HG03066 (cell line): ENCODE data around the gene NXPH2.

ENCODE experiments used
- ATAC-seq: cut with Tn5 transposase; IDR thresholded peaks from one replicate; pipeline ENCODE4 v1.9.1; 2021; ENCODE audit warnings: low read depth; ENCODE audit not compliant: unreplicated experiment

The NXPH2 gene

GRCh38 chr2:138779781-138780445 is at the start of gene NXPH2:
TSS of gene NXPH2 (minus strand) at chr2:138780390. CDS start at chr2:138780241, 149 bp downstream.
- ATAC-seq: no peak

- ATAC-seq: no peak
Measured at GRCh38 chr2:138829326-138829919, 49.2 kb upstream of the NXPH2 start.

- ATAC-seq: peak; percentile 67
Measured at GRCh38 chr2:138827426-138828054, 47.4 kb upstream of the NXPH2 start.

DNA sequence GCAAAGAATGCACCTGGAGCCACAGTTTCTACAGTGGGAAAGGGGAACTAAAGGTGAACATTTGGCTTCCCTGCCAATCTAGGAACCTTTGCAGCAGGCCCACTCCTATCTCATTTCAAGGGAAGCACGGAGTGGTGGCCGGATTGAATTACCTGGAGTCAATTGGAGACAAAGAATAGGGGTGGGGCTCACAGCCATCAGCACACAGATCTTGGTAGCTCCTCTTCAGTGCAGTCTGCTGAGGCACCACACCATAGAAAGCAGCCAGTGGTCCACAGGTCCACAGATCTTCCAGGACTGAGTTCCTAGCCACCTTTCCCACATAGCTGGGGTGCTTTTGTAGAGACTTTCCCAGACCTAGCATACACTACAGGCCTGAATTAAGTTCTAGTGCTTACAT is 43.5 kb upstream of the NXPH2 start:
- no peak for ATAC-seq

DNA sequence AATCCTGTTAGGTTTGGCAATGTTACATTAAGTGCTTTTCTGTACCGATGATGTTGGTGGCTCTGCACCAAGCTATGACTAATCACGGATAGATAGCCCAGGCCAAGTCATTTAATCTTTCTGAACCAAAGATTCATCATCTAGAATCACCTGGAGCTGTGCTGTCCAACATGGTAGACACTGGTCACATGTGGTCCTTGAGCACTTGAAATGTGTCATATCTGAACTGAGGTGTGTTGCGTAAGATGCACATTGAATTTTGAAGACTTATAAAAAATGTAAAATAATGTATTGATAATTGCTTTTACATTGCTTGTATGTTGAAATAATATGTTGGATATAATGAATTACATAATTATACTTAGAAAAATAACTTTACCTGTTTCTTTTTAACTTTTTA is 39.8 kb upstream of the NXPH2 start:
- ATAC-seq: no peak

DNA sequence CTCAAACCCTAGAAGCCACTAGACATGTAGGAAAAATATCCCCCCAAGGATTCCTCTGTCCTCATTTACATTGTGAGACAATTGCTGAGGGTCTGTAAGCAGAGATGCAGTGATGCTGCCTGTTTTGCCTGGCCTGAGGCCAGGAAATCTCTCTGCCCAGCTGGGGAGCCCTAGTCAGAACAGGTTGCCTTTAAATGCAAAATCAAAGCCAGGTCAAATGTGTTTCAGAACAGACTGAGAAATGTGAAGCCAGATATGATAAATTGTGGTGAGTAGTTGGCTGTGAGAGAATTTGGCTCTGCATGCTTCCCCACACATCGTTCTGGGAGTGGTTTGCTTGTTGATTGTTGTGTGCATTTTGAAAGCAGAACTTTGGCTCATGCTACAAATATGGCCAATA is 38.4 kb upstream of the NXPH2 start:
- no peak for ATAC-seq

- no peak for ATAC-seq
Measured at GRCh38 chr2:138814123-138814898, 34.1 kb upstream of the NXPH2 start.

GRCh38 chr2:138811431-138811830 is 31.2 kb upstream of the NXPH2 start:
- ATAC-seq: no peak

GRCh38 chr2:138794724-138795123 is 14.5 kb upstream of the NXPH2 start:
- ATAC-seq: no peak

DNA sequence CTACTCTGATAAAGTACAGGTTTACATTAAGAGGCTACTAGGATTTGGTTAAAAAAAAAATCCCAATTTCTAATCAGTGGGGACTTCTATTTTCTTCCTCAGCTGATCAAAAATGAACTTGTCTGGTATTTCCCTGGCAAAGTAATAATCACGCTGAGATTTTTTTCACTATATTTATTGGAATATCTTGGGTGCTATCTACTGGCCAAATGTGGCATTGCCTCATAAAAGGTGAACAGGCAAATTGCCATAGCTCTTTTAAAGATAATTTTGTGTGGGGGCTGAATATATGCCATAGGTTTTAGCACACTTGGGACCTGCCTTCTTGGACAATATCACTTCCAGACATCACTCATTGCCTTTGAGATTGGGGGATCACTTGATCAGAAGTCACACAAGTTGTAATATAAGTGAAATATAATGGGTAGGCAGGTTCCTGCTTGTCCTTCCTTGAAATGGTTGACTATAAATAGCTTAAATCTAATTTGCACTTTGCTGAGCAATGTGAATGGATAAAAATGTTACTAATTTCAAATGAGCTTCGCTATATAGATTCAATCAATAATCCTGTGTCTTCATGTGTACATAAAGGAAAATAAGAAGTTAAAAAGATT is 7.0 kb upstream of the NXPH2 start:
- no peak for ATAC-seq

DNA sequence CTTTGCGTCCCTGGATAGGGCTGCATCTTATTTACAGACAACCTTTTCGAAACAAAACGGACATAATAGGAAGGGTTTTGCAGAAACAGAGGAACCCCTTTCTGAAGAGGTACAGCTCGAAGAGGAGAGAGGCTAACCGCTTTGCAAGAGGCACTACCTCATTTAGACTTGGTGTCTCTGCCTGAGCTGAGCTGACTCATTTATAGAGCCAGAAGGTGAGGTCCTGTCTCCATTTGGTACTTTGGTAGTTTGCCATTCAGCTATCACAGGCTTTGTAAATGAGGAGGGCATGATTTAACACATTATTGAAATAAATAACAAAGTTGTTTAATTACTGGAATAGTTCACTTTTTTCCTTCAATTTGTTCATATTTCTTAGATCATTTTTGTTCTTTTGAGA is 2.2 kb upstream of the NXPH2 start:
- no peak for ATAC-seq

GRCh38 chr2:138780908-138781307 is 718 bp upstream of the NXPH2 start:
- no peak for ATAC-seq

DNA sequence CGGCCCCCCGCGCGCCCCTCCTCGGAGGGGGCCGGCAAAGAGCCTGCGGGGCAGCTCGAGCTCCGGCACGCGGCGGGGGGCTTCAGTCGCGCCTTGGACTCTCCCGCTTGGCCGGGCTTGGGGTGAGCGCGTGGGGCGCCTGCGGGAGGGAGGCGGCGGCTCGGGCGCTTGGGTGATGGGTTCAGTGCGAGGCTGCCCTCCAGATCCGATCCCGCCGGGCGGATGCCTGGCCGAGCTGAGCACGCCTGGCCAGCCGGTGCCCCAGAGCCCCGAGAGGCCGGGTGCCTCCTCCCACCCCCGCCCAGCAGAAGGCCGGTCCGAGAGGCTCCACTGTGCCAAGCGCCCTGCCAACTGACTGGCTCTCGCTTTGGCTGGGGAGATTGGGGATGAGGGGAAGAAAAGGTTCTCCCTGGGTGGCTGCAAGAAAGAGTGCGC is 273 bp upstream of the NXPH2 start:
- no peak for ATAC-seq

DNA sequence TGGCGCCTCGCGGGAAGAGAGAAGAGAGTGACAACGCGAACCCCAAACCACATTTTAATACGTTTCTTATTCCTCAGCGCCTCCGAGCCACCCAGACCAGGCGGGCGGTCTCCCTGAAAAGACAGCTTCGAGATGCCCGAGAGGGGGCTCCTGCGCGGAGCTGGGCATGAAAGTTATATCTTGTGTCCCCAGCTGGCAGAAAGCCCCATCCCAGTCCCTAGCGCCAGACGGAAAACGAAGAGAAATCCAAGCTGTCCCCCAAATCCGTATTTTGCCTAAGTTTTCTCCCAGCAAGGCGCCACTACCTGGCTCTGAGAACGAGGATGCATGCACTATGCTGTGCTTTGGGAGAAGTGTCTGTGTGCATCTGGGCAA is 797 bp downstream of the NXPH2 start:
- ATAC-seq: no peak

GRCh38 chr2:138777996-138778395 is 2.2 kb downstream of the NXPH2 start:
- no peak for ATAC-seq

DNA sequence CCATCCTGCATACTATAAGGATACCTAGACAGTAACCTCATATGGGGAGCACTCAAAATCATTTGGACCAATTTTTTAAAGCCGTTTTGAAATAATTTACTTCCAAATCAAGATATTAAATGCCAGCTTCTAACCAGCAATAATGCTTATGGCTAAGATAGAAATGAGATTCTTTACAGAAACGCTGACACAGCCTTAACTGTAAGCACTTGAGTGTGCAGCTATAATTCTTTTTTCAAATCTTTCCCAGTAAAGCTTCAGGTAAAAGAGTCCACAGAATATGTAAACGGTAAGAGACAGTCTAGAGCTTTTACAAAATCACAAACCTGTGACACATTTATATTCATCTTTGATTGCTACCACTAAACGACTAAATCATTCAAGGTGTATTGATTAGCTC is 4.5 kb downstream of the NXPH2 start:
- ATAC-seq: no peak

DNA sequence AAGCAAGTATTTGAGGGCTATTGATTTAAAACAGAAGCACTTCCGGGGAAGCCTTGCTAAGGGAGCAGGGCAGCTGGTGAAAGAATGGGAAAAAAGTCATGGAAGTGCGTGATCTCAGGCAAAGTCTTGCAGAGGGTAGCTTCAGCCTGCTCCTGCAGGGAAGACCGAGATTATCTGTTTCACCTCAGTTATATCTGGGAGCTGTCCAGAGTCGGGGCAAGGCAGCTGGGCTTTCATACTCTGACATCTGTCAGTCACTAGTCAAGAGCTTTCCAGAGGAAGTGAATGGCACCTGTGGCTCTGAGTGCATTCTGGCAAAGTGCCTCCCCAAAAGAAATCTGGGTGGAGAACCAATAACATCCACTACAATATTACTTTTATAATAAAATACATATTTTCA is 8.7 kb downstream of the NXPH2 start:
- ATAC-seq: no peak

DNA sequence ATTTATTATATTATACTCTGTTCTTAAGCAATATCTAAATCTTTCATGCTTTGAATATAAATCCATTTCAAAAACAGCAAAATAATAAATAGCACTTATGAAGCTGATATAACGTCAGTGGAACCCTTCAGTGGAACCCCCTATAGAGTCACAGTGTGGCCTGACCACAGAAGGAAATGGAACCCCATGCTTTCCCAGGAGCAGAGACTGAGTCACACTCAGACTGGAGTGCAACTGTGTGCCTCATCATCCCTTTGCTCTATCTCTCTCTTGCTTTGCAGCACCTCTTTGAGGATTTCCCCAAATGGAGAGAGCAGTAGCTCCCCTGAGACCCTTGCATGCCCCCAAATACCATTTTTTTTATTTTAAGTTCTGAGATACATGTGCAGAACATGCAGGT is 13.1 kb downstream of the NXPH2 start:
- ATAC-seq: no peak

- no peak for ATAC-seq
Measured at GRCh38 chr2:138766464-138766863, 13.7 kb downstream of the NXPH2 start.

- ATAC-seq: no peak
Measured at GRCh38 chr2:138763971-138764370, 16.2 kb downstream of the NXPH2 start.

- no peak for ATAC-seq
Measured at GRCh38 chr2:138762533-138762932, 17.7 kb downstream of the NXPH2 start.
